PFSK-1 (cell line): ENCODE measurements around the gene NCEH1.

Experiments used
- FOXP2 ChIP-seq: optimal IDR thresholded peaks from 2 replicates; pipeline ENCODE3; 2011; ENCODE audit warnings: borderline replicate concordance, control low read depth, inconsistent platforms; ENCODE audit not compliant: insufficient read depth; ENCODE audit errors: extremely low read length, extremely low read depth
- POLR2AphosphoS5 ChIP-seq: IDR thresholded peaks from 2 replicates; pipeline ENCODE4 v1.6.1; 2012; ENCODE audit warnings: low read depth, mild to moderate bottlenecking, control low read depth, low read length, moderate library complexity
- REST ChIP-seq, 2 experiments: IDR thresholded peaks; 2 replicates each; pipeline versions ENCODE4 v1.6.1 to v1.8.0; 2011 to 2012; ENCODE audit warnings: low read depth in 2 of 2, low read length in 2 of 2, control low read depth in 1 of 2, inconsistent platforms in 1 of 2, mild to moderate bottlenecking in 1 of 2, moderate library complexity in 1 of 2; ENCODE audit not compliant: insufficient read depth in 1 of 2
- SIN3A ChIP-seq: IDR thresholded peaks from 2 replicates; pipeline ENCODE4 v1.6.1; 2012; ENCODE audit warnings: mild to moderate bottlenecking, low read length, moderate library complexity, borderline replicate concordance; ENCODE audit not compliant: insufficient read depth
- TAF1 ChIP-seq: IDR thresholded peaks from 2 replicates; pipeline ENCODE4 v1.6.1; 2012; ENCODE audit warnings: low read length, control low read depth, borderline replicate concordance; ENCODE audit not compliant: insufficient read depth

The NCEH1 gene

DNA sequence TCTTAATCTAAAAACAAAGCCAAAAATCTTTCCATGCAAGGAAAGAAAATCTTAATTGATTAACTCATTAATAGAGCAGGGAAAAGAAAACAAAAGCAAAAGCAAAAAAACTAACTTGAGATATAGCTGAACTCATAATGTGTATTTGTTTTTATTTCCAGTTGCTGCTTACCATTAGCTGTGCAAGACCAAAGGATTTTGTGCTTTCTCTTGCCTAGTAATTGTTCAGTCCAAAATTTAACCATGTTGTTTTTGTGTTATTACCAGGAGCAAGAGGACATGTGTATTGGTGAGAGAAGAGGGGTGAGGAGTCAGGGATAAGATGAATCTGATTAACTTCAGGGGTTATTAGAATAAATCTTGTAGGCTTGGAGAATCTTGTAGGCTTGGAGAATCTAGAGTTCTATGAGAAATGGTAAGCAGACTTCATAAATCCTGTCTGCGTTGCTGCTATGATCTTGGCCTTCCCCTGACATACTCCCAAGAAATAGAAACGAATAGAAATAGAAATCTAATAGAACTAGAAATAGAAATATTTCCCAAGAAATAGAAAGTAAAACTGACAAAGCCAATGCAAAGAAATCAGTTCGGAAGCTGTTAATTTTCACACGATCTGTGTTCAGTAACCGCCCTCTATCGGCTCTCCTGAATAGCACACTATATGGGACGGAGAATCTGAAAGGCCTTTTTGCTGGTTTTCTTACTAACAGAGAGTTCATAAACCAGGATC, 115.0 kb downstream of the NCEH1 start:
- TF ChIP-seq REST (IDR thresholded peaks at IDR 0.05; ENCODE audit: insufficient read depth in 1 of 2, low read depth in 2 of 2, low read length in 2 of 2) (no peak), SIN3A (no peak), POLR2AphosphoS5 (no peak), FOXP2 (no peak), TAF1 (no peak)

GRCh38 chr3:172592898-172593669, 117.8 kb downstream of the NCEH1 start:
- TF ChIP-seq FOXP2 (no peak), POLR2AphosphoS5 (no peak), TAF1 (no peak), SIN3A (no peak)

DNA sequence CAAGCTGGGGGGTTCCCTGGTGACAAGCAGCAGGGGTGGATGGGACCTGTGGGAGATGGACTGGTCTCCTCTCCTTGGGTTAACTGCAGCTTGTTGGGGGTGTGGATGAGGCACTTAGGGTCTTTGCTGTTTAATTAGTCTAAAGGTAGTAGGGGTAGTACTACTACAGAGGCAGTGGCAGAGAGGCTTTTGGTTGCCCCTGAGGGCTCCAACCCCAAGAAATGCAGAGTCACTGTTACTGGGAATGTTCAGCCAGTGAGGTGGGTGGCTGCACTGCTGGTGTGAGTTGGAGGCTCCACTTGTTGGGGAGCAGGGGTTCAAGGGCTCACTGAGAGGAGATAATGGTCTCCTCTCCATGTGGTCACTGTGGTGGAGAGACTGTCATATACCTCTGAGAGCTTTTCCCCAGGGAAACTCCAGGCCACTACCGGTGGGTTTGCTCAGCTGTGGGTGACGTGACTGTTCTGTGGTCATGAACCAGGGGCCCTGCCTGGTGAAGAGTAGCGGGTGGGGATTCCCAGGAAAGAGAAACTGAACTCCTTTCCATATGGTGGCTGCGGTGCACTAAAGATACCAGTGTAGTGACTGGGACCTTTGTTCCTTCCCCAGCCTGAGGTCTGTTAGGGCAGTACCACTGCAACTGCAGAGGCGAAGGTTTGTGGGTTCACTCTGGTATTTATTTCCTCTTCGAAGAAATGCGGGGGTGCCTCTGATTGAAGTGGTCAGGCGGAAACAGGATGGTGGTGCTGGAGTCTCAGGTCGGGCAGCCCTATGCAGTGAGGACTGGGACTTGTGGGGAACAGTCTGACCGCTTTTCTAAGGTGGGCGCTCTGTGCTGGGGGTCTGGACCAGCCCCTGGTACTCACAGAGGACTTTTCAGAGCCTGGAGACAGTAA, 118.7 kb downstream of the NCEH1 start:
- no peak for TF ChIP-seq TAF1
- TF ChIP-seq POLR2AphosphoS5, result no peak
- no peak for TF ChIP-seq FOXP2
- no peak for TF ChIP-seq SIN3A
- TF ChIP-seq REST (IDR thresholded peaks at IDR 0.05; ENCODE audit: insufficient read depth in 1 of 2, low read depth in 2 of 2, low read length in 2 of 2), result no peak

- no peak for TF ChIP-seq SIN3A
- no peak for TF ChIP-seq FOXP2
- TF ChIP-seq REST (IDR thresholded peaks at IDR 0.05; ENCODE audit: insufficient read depth in 1 of 2, low read depth in 2 of 2, low read length in 2 of 2), result no peak
- no peak for TF ChIP-seq POLR2AphosphoS5
- TF ChIP-seq TAF1, result no peak
These were observed 119.7 kb downstream of the NCEH1 start for GRCh38 chr3:172591125-172591605.

- TF ChIP-seq SIN3A, result no peak
- no peak for TF ChIP-seq POLR2AphosphoS5
- no peak for TF ChIP-seq REST (IDR thresholded peaks at IDR 0.05; ENCODE audit: insufficient read depth in 1 of 2, low read depth in 2 of 2, low read length in 2 of 2)
- no peak for TF ChIP-seq FOXP2
- TF ChIP-seq TAF1, result no peak
These were observed 124.4 kb downstream of the NCEH1 start for GRCh38 chr3:172586436-172586835.
